Measurements from ENCODE around the gene TSPAN17. TPM values are rescaled to one million over a fixed set of nuclear protein-coding genes. Genes with fewer than 3 reads are reported as not detected.

TSPAN17 gene
- total and polyA plus RNA-seq, 9 of the 15 experiments (the other 6 are each of a cell fraction or from before 2014, with no cell fraction given), result 0.73 to 58.3 (median 34.5) TPM

DNA sequence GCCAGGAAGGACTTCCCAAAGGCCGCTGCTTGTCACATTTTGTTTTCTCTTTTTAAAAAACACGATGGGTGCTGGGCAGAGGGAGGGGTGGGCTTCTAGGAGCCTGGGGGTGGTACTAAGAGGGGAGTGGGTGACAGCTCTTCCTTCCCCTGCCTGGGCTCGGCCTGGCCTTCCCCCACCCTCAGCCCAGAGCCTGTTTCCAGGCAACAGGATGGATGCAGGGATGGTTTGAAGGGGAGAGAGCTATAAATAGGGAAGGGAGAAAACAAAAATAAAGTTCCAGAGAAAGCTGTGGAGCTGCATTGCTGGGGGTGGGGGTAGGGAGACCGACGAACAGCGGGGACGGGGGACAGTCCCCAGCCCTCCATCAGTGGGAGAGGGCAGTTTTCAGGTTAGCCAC, 30.8 kb upstream of the TSPAN17 start:
- Histone ChIP-seq H3K9me3 (replicated peaks; ENCODE audit: control insufficient read depth, insufficient read depth, low read depth, low read length) (no peaks in the 10 kb centered on the region), H3K79me2 (ENCODE audit: control insufficient read depth, insufficient read depth, low read length) (no peaks in the 10 kb centered on the region), H3K4me2 (ENCODE audit: insufficient read depth, low read length) (no peak overlapping the region), H3K4me3 (no peak overlapping the region), H3K9me1 (ENCODE audit: control insufficient read depth, insufficient read depth, low read length) (peaks cover 2% of the 10 kb centered on the region), H3K36me3 (ENCODE audit: control insufficient read depth, insufficient read depth, low read length) (no peaks in the 10 kb centered on the region), H3K4me1 (replicated peaks in 1 of 2; ENCODE audit: control insufficient read depth in 2 of 2, insufficient read depth in 2 of 2, low read length in 2 of 2) (peaks cover 11 to 29% of the 10 kb centered on the region in 2 experiments), H3K27ac (ENCODE audit: extremely low read depth, low read depth, low read length) (no peak overlapping the region), H3K9ac (ENCODE audit: insufficient read depth in 1 of 2, low read depth in 2 of 2, low read length in 2 of 2) (peak overlapping the region in 1 of 2 experiments; percentile 20; a peak in 1 of 4 replicates), H2AFZ (ENCODE audit: low read depth, low read length) (no peak overlapping the region), H3K27me3 (ENCODE audit: control insufficient read depth in 2 of 2, insufficient read depth in 2 of 2, low read length in 2 of 2) (peaks cover 19 to 48% of the 10 kb centered on the region in 2 experiments), H4K20me1 (replicated peaks; ENCODE audit: control insufficient read depth, insufficient read depth, low read length) (peaks cover 6% of the 10 kb centered on the region; the same call in 1 of the 2 replicates)
- intact Hi-C loops (cut with micrococcal nuclease), result loop anchor here (5.0 kb wide), 1 partner anchor 199 kb away; the partner anchor contains the start of gene CLTB
- CTCF ChIA-PET (ENCODE audit: low intra/inter-chr PET ratio), result no interaction called here
- no peak for TF ChIP-seq RHOXF2B (CRISPR knock-in tag; conservative IDR thresholded peaks at IDR 0.05)
- no peak for TF ChIP-seq MED1 (CRISPR knock-in tag; IDR thresholded peaks at IDR 0.05; ENCODE audit: borderline replicate concordance)
- no peak for TF ChIP-seq SPI1 (IDR thresholded peaks at IDR 0.05; ENCODE audit: borderline replicate concordance, low read depth, low read length)
- TF ChIP-seq SMARCB1 (IDR thresholded peaks at IDR 0.05; ENCODE audit: insufficient read length, low read depth), result no peak
- TF ChIP-seq, protein P1, sequence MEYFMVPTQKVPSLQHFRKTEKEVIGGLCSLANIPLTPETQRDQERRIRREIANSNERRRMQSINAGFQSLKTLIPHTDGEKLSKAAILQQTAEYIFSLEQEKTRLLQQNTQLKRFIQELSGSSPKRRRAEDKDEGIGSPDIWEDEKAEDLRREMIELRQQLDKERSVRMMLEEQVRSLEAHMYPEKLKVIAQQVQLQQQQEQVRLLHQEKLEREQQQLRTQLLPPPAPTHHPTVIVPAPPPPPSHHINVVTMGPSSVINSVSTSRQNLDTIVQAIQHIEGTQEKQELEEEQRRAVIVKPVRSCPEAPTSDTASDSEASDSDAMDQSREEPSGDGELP (CRISPR knock-in tag; IDR thresholded peaks at IDR 0.05; ENCODE audit: borderline replicate concordance), result no peak
- TF ChIP-seq, protein P2, sequence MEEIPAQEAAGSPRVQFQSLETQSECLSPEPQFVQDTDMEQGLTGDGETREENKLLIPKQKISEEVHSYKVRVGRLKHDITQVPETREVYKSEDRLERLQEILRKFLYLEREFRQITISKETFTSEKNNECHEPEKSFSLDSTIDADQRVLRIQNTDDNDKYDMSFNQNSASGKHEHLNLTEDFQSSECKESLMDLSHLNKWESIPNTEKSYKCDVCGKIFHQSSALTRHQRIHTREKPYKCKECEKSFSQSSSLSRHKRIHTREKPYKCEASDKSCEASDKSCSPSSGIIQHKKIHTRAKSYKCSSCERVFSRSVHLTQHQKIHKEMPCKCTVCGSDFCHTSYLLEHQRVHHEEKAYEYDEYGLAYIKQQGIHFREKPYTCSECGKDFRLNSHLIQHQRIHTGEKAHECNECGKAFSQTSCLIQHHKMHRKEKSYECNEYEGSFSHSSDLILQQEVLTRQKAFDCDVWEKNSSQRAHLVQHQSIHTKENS (CRISPR knock-in tag; IDR thresholded peaks at IDR 0.05), result no peak
- TF ChIP-seq, protein P3, sequence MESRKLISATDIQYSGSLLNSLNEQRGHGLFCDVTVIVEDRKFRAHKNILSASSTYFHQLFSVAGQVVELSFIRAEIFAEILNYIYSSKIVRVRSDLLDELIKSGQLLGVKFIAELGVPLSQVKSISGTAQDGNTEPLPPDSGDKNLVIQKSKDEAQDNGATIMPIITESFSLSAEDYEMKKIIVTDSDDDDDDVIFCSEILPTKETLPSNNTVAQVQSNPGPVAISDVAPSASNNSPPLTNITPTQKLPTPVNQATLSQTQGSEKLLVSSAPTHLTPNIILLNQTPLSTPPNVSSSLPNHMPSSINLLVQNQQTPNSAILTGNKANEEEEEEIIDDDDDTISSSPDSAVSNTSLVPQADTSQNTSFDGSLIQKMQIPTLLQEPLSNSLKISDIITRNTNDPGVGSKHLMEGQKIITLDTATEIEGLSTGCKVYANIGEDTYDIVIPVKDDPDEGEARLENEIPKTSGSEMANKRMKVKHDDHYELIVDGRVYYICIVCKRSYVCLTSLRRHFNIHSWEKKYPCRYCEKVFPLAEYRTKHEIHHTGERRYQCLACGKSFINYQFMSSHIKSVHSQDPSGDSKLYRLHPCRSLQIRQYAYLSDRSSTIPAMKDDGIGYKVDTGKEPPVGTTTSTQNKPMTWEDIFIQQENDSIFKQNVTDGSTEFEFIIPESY (CRISPR knock-in tag; IDR thresholded peaks at IDR 0.05), result no peak
- TF ChIP-seq ZNF354B (CRISPR knock-in tag; IDR thresholded peaks at IDR 0.05), result no peak
- no TSS peak for BruUV-seq (replicated peaks)
- DNase-seq (ENCODE audit: extremely low read depth in 1 of 4, low spot score in 3 of 4), result no peak
- FAIRE-seq, result no peak
- no peak for ATAC-seq
- in situ Hi-C loops (cut with MboI), result no loop called here
- WGBS (ENCODE audit: insufficient coverage, low coverage, missing lambda C conversion rate), result 2% methylated on average over 7 of the region's 7 CpGs
- POLR2A ChIA-PET, result interaction anchor here (0.6 to 0.8 kb wide), 4 partner anchors 10 to 79 kb away, joined by 3 read pairs; no protein-coding TSS in a partner anchor
